ENCODE results near the gene SLC66A2. TPM values are rescaled to one million over a fixed set of nuclear protein-coding genes. Genes with fewer than 3 reads are reported as not detected.
A peak's percentile ranks its signal among the peaks of the same experiment; 100 is the strongest.

SLC66A2 gene
- total and polyA plus RNA-seq, 10 donors: 28.7 to 61.9 (median 50.0) TPM

DNA sequence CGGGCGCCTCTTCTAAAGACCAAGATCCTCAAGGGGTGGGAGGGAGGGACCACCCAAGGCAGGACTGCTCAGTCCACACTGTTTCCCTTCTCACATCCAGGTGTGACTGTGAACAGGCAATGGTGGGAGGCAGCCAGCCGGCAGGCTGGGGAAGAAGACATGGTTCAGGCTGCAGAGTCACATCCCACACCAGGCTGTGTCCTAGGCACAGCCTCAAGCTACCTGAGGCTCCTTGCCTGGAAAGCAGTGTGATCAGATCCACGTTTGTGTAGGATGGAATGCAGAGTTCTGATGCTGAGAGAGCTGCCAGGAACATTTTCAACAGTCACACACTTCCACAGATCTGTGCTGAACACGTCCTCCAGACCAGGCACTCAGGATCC lies 16.4 kb downstream of the SLC66A2 start:
- Histone ChIP-seq H3K9me3 (peaks cover 14 to 75% (median 61%) of the 10 kb centered on the region in 8 donors), H3K27ac (peak overlapping the region in 2 of 8 donors; percentile 5 to 41), H3K4me1 (peaks cover 0 to 32% (median 7%) of the 10 kb centered on the region in 6 donors), H3K4me3 (no peak overlapping the region), H3K36me3 (peaks cover 0 to 100% (median 49%) of the 10 kb centered on the region in 6 donors), H3K27me3 (replicated peaks in 1 of 7) (no peaks in the 10 kb centered on the region)
- TF ChIP-seq, protein P1, sequence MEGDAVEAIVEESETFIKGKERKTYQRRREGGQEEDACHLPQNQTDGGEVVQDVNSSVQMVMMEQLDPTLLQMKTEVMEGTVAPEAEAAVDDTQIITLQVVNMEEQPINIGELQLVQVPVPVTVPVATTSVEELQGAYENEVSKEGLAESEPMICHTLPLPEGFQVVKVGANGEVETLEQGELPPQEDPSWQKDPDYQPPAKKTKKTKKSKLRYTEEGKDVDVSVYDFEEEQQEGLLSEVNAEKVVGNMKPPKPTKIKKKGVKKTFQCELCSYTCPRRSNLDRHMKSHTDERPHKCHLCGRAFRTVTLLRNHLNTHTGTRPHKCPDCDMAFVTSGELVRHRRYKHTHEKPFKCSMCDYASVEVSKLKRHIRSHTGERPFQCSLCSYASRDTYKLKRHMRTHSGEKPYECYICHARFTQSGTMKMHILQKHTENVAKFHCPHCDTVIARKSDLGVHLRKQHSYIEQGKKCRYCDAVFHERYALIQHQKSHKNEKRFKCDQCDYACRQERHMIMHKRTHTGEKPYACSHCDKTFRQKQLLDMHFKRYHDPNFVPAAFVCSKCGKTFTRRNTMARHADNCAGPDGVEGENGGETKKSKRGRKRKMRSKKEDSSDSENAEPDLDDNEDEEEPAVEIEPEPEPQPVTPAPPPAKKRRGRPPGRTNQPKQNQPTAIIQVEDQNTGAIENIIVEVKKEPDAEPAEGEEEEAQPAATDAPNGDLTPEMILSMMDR (IDR thresholded peaks at IDR 0.05 in 8 of 11, conservative IDR thresholded peaks at IDR 0.05 in 3 of 11): no peak
- no peak for TF ChIP-seq POLR2AphosphoS5 (IDR thresholded peaks at IDR 0.05)
- TF ChIP-seq POLR2A (IDR thresholded peaks at IDR 0.05): no peak
- intact Hi-C loops (cut with DNase I; ENCODE audit: low total_unique reads): no loop called here
- DNase-seq: no peak
- WGBS, 5 donors: 75 to 97% (median 91%) methylated on average over 4 to 5 of the region's 5 CpGs

DNA sequence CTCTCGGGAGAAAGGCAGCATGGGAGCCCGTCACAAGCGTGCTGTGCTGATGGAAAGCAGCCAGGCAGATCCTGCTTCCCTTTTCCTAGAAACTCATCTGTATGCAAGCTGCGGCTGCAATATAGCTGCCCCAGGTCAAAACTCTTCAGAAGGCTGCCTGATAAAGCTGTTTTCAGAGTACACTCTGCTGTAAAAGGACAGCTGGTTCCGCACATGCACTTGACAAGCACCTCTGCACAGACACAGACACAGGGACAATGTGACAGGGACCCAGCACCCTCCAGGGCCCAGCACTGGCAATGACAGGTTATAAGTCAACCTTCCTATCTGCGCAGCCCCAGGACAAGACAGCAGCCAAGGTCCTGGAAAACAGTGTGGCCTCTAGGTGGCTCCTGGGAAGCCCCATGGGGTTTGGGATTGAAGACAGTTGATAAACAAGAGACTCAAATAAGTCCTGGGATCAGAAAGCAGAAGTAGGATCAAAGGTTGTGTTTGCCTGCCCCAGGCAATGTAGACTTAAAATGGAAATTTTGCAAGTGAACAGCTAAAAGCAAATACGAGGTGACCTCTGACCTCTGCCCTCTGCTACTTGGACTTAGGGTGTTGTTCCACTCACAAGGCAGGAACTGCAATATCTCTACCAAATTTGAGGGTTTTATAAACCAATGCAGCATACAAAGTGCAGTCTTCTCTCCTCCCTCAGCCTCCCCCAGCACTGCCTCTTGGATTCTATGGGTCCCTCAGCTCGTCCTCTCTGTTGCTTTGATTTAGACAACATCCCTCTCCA lies 16.9 kb downstream of the SLC66A2 start:
- intact Hi-C loops (cut with DNase I; ENCODE audit: low total_unique reads): no loop called here
- Histone ChIP-seq H3K4me3 (no peak overlapping the region), H3K36me3 (peaks cover 0 to 100% (median 49%) of the 10 kb centered on the region in 6 donors), H3K9me3 (peaks cover 16 to 81% (median 67%) of the 10 kb centered on the region in 8 donors), H3K27me3 (replicated peaks in 1 of 7) (no peaks in the 10 kb centered on the region), H3K4me1 (peaks cover 0 to 32% (median 7%) of the 10 kb centered on the region in 6 donors), H3K27ac (peak overlapping the region in 5 of 8 donors; percentile 5 to 41 (median 14))
- WGBS, 5 donors: 71 to 82% (median 78%) methylated on average over 7 to 8 of the region's 8 CpGs
- peak; percentile 51 for DNase-seq
- TF ChIP-seq POLR2AphosphoS5 (IDR thresholded peaks at IDR 0.05): no peak
- TF ChIP-seq, protein P1 (IDR thresholded peaks at IDR 0.05 in 8 of 11, conservative IDR thresholded peaks at IDR 0.05 in 3 of 11): no peak
- TF ChIP-seq POLR2A (IDR thresholded peaks at IDR 0.05): no peak

DNA sequence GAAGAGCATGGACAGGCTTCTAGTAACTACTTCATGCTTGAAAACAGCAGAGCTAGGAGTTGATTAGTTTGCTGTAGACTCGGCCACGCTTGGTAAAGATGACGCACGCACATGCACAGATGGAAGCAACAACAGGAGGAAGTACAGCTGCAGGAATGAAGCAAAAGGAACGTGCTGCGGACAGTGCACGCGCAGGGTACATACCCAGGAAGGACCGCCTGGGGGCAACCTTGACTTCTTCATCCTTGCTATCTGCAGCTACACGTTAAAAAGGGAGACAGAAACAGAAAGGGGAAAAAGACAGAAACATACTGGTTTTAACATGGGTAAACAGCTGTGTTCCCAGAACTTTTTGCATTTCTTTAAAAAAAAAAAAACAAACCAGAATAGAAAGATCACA lies 17.7 kb downstream of the SLC66A2 start:
- H3K9me3 ChIP-seq: peaks cover 18 to 88% (median 73%) of the 10 kb centered on the region in 8 donors
- peaks cover 0 to 26% (median 7%) of the 10 kb centered on the region in 6 donors for H3K4me1 ChIP-seq
- WGBS, 5 donors: 82 to 89% (median 87%) methylated on average over 10 of the region's 10 CpGs
- no peak overlapping the region for H3K4me3 ChIP-seq
- TF ChIP-seq POLR2AphosphoS5 (IDR thresholded peaks at IDR 0.05): no peak
- TF ChIP-seq, protein P1 (IDR thresholded peaks at IDR 0.05 in 8 of 11, conservative IDR thresholded peaks at IDR 0.05 in 3 of 11): peak in 1 of 11 experiments; percentile 28
- intact Hi-C loops (cut with DNase I; ENCODE audit: low total_unique reads): no loop called here
- DNase-seq: peak; percentile 37
- peak overlapping the region in 2 of 8 donors; percentile 5 to 41 for H3K27ac ChIP-seq
- no peaks in the 10 kb centered on the region for H3K27me3 ChIP-seq (replicated peaks in 1 of 7)
- peaks cover 2 to 100% (median 55%) of the 10 kb centered on the region in 6 donors for H3K36me3 ChIP-seq

DNA sequence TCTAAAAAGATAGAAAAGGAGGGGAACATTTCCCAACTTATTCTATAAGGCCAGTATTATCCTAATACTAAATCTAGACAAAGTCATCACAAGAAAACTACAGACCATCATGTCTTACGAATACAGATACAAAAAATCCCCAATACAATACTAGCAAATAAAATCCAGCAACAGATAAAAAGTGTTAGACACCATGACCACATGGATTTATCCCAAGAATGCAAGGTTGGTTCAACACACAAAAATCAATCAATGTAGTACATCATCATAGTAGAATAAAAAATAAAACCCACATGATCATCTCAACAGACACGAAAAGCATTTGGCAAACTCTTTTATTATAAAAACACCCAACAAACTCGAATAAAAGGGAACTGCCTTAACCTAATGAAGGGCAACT lies 18.5 kb downstream of the SLC66A2 start:
- intact Hi-C loops (cut with DNase I; ENCODE audit: low total_unique reads): no loop called here
- TF ChIP-seq POLR2AphosphoS5 (IDR thresholded peaks at IDR 0.05): no peak
- TF ChIP-seq POLR2A (IDR thresholded peaks at IDR 0.05): no peak
- Histone ChIP-seq H3K4me3 (no peak overlapping the region), H3K27me3 (replicated peaks in 1 of 7) (no peaks in the 10 kb centered on the region), H3K4me1 (peaks cover 0 to 18% (median 7%) of the 10 kb centered on the region in 6 donors), H3K36me3 (peaks cover 2 to 100% (median 54%) of the 10 kb centered on the region in 6 donors), H3K27ac (no peak overlapping the region), H3K9me3 (peaks cover 18 to 97% (median 75%) of the 10 kb centered on the region in 8 donors)
- DNase-seq: no peak
- WGBS, 5 donors: 95 to 97% (median 96%) methylated on average over 3 of the region's 3 CpGs
